PC-3 (cell line): ENCODE measurements around the gene CFAP20DC. TPM values are rescaled to one million over a fixed set of nuclear protein-coding genes. Genes with fewer than 3 reads are reported as not detected.

Experiments used
- ATAC-seq: fragments of 200-7000 bp; cut with Tn5 transposase; 2 replicates; pipeline ENCODE4 v1.9.1; 2020; ENCODE audit warnings: mild to moderate bottlenecking, moderate library complexity
- BruUV-seq: library from RNA; stranded (reverse); fragments of 400-500 nt; replicated peaks from 2 replicates; lab custom pipeline; 2021; lab: Mats Ljungman, UMichigan
- CTCF ChIA-PET: fragments of 300-600 bp; sonication (Branson Sonifier 250); formaldehyde crosslinking; loops from one replicate; lab custom pipeline; 2022; ENCODE audit warnings: antibody characterized with exemption; lab: Charles Lee
- POLR2A ChIA-PET: fragments of 300-600 bp; sonication (Branson Sonifier 250); formaldehyde crosslinking; loops from one replicate; lab custom pipeline; 2022; ENCODE audit warnings: antibody characterized with exemption; ENCODE audit not compliant: unreplicated experiment; lab: Charles Lee
- DNase-seq: peaks from one replicate; pipeline ENCODE4 v3.0.0-alpha.2; 2015
- H2AFZ ChIP-seq: fragments of 300-600 bp; sonication (generic); 2 replicates; pipeline ENCODE4 v1.6.0; 2016; ENCODE audit warnings: antibody characterized with exemption, low read length
- H3F3A ChIP-seq: fragments of 300-600 bp; sonication (generic); one replicate; pipeline ENCODE4 v1.6.0; 2017; ENCODE audit warnings: antibody characterized with exemption, low read length, control low read depth, mild to moderate bottlenecking; ENCODE audit not compliant: unreplicated experiment
- H3K27ac ChIP-seq: fragments of 300-600 bp; sonication (generic); 2 replicates; pipeline ENCODE4 v1.5.1; 2016; ENCODE audit warnings: mild to moderate bottlenecking, low read length
- H3K27me3 ChIP-seq: fragments of 300-600 bp; sonication (generic); 2 replicates; pipeline ENCODE4 v1.6.1; 2016; ENCODE audit warnings: low read length, mixed read lengths
- H3K36me3 ChIP-seq: fragments of 300-600 bp; sonication (generic); 2 replicates; pipeline ENCODE4 v1.6.1; 2016; ENCODE audit warnings: low read depth, mixed run types, low read length, mixed read lengths
- H3K4me1 ChIP-seq: fragments of 300-600 bp; sonication (generic); 2 replicates; pipeline ENCODE4 v1.5.1; 2016; ENCODE audit warnings: low read length; ENCODE audit not compliant: insufficient read depth
- H3K4me2 ChIP-seq: fragments of 300-600 bp; sonication (generic); 2 replicates; pipeline ENCODE4 v1.6.0; 2016; ENCODE audit warnings: low read length
- H3K4me3 ChIP-seq: fragments of 300-600 bp; sonication (generic); 2 replicates; pipeline ENCODE4 v1.5.1; 2016; ENCODE audit warnings: mild to moderate bottlenecking, low read length, mixed read lengths
- H3K79me2 ChIP-seq: fragments of 300-600 bp; sonication (generic); 2 replicates; pipeline ENCODE4 v1.6.1; 2017; ENCODE audit warnings: low read length, mixed read lengths
- H3K9ac ChIP-seq: fragments of 300-600 bp; sonication (generic); 2 replicates; pipeline ENCODE4 v1.6.0; 2016; ENCODE audit warnings: mild to moderate bottlenecking, low read length
- H3K9me2 ChIP-seq: fragments of 300-600 bp; sonication (generic); replicated peaks from 2 replicates; pipeline ENCODE4 v1.6.1; 2016; ENCODE audit warnings: mixed run types, low read length, mixed read lengths
- H3K9me3 ChIP-seq: fragments of 300-600 bp; sonication (generic); 2 replicates; pipeline ENCODE4 v1.6.1; 2016; ENCODE audit warnings: low read length, mixed read lengths
- H4K20me1 ChIP-seq: fragments of 300-600 bp; sonication (generic); 2 replicates; pipeline ENCODE4 v1.6.1; 2016; ENCODE audit warnings: low read length, mixed read lengths
- EZH2 ChIP-seq: fragments of 300-600 bp; sonication (generic); IDR thresholded peaks from one replicate; pipeline ENCODE4 v1.6.1; 2017; ENCODE audit warnings: antibody characterized with exemption, mild to moderate bottlenecking, low read length; ENCODE audit not compliant: unreplicated experiment
- EZH2phosphoT487 ChIP-seq: fragments of 300-600 bp; sonication (generic); IDR thresholded peaks from 2 replicates; pipeline ENCODE4 v1.6.1; 2018; ENCODE audit warnings: mild to moderate bottlenecking, antibody characterized with exemption, low read length, borderline replicate concordance
- intact Hi-C: fragments of 100-400 bp; cut with micrococcal nuclease; formaldehyde crosslinking; loops from 2 replicates; pipeline ENCODE4 v1.9.0; 2023
- total RNA-seq: library from RNA; depleted of rRNA; stranded (reverse); fragments of >200 nt; gene quantifications from 2 replicates; pipeline ENCODE4 v1.2.3, GENCODE V29; 2014
- TF ChIP-seq, protein P1 (sequence below): fragments of 300-600 bp; sonication (generic); conservative IDR thresholded peaks from 2 replicates; pipeline ENCODE4 v1.5.1; 2017; ENCODE audit warnings: antibody characterized with exemption, low read depth, mild to moderate bottlenecking, low read length

CFAP20DC gene
- total RNA-seq, 1 experiment from 2014 or later = 15.4 TPM

DNA sequence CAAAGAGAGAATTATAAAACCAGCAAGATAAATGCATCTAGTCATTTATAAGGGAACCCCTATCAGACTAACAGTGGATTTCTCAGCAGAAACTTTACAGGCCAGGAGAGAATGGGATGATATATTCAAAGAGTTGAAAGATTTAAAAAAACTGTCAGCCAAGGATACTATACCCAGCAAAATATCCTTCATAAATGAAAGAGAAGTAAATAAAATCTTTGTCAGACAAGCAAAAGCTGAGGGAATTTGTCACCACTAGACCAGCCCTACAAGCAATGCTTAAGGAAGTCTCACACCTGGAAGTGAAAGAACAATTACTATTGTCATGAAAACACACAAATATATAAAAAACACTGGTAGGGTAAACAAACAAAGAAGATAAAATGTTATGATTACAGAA lies 269.9 kb downstream of the CFAP20DC start:
- ChIA-PET POLR2A (no interaction called here), CTCF (no interaction called here)
- H3K4me2 ChIP-seq = no peak overlapping the region
- ATAC-seq (no peak), DNase-seq (no peak)
- no peaks in the 10 kb centered on the region for H3K79me2 ChIP-seq
- H3K27ac ChIP-seq = no peak overlapping the region
- H3K9ac ChIP-seq = no peak overlapping the region
- peaks cover 11% of the 10 kb centered on the region; the same call in 1 of the 2 replicates for H3K9me3 ChIP-seq
- no peak overlapping the region for H2AFZ ChIP-seq
- no peaks in the 10 kb centered on the region for H3F3A ChIP-seq
- H3K9me2 ChIP-seq = no peaks in the 10 kb centered on the region
- H3K4me3 ChIP-seq = no peak overlapping the region
- H3K36me3 ChIP-seq = no peaks in the 10 kb centered on the region
- H4K20me1 ChIP-seq = no peaks in the 10 kb centered on the region
- TF ChIP-seq, protein P1, sequence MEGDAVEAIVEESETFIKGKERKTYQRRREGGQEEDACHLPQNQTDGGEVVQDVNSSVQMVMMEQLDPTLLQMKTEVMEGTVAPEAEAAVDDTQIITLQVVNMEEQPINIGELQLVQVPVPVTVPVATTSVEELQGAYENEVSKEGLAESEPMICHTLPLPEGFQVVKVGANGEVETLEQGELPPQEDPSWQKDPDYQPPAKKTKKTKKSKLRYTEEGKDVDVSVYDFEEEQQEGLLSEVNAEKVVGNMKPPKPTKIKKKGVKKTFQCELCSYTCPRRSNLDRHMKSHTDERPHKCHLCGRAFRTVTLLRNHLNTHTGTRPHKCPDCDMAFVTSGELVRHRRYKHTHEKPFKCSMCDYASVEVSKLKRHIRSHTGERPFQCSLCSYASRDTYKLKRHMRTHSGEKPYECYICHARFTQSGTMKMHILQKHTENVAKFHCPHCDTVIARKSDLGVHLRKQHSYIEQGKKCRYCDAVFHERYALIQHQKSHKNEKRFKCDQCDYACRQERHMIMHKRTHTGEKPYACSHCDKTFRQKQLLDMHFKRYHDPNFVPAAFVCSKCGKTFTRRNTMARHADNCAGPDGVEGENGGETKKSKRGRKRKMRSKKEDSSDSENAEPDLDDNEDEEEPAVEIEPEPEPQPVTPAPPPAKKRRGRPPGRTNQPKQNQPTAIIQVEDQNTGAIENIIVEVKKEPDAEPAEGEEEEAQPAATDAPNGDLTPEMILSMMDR = no peak
- TF ChIP-seq EZH2 (no peak), EZH2phosphoT487 (no peak)
- BruUV-seq = no TSS peak
- intact Hi-C loops = no loop called here
- H3K27me3 ChIP-seq = no peaks in the 10 kb centered on the region
- H3K4me1 ChIP-seq = no peaks in the 10 kb centered on the region

DNA sequence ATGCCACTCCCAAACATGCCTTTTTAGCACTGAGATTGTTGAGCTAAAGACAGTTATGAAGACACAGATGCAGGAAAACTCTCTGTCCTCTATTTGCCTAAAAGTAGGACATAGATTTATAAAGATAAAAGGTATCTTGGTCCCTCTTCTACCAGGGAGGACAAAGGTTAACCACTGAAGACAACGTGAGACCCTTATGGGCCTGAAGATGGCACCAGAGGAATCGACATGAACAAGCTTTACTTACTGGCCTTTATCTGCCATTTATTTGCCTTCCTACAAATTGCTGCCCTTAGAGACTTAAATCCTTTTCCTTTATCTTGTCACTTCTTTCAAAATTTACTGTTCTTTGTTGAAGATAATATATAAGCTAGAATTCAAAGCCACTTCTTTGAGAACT lies 273.6 kb downstream of the CFAP20DC start:
- intact Hi-C loops = no loop called here
- CTCF ChIA-PET = no interaction called here
- H3K4me3 ChIP-seq = no peak overlapping the region
- no peaks in the 10 kb centered on the region for H3K36me3 ChIP-seq
- no peak overlapping the region for H3K9ac ChIP-seq
- H2AFZ ChIP-seq = no peak overlapping the region
- no TSS peak for BruUV-seq
- H3K9me2 ChIP-seq = no peaks in the 10 kb centered on the region
- H3F3A ChIP-seq = no peaks in the 10 kb centered on the region
- TF ChIP-seq, protein P1 = peak; percentile 32; the same call in 1 of the 2 replicates
- TF ChIP-seq EZH2phosphoT487 = no peak
- ATAC-seq = peak; percentile 35
- no peaks in the 10 kb centered on the region for H3K79me2 ChIP-seq
- POLR2A ChIA-PET = no interaction called here
- H3K27ac ChIP-seq = no peak overlapping the region
- DNase-seq = no peak
- H4K20me1 ChIP-seq = no peaks in the 10 kb centered on the region
- H3K9me3 ChIP-seq = peaks cover 11% of the 10 kb centered on the region; the same call in 1 of the 2 replicates
- no peak overlapping the region for H3K4me2 ChIP-seq
- H3K4me1 ChIP-seq = no peaks in the 10 kb centered on the region
- H3K27me3 ChIP-seq = no peaks in the 10 kb centered on the region

DNA sequence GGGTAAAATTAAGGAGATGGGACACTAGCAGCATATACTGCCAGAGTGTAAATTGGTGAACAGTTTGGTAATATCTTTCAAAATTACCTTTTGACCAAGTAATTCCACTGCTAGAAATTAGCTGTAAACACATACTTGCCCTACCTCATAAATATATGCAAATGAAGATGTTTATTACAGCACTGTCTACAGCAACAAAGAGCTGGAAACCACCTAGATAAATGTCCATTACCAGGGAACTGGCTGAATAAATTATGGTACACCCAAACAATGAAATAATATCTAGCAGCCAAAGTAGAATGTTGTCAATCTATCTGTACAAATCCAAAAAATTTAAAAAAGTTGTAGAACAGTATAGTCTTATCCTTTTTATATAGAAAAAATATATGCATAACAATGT lies 277.4 kb downstream of the CFAP20DC start:
- ChIA-PET POLR2A (no interaction called here), CTCF (no interaction called here)
- no peak for ATAC-seq
- intact Hi-C loops = no loop called here
- BruUV-seq = no TSS peak
- TF ChIP-seq EZH2phosphoT487 (no peak), EZH2 (no peak)
- TF ChIP-seq, protein P1 = no peak
- Histone ChIP-seq H3K9me2 (no peaks in the 10 kb centered on the region), H3K36me3 (no peaks in the 10 kb centered on the region), H3K9me3 (no peaks in the 10 kb centered on the region), H3K79me2 (no peaks in the 10 kb centered on the region), H3K27me3 (no peaks in the 10 kb centered on the region), H4K20me1 (no peaks in the 10 kb centered on the region), H3K4me1 (no peaks in the 10 kb centered on the region), H3K4me3 (no peak overlapping the region), H3F3A (no peaks in the 10 kb centered on the region), H3K27ac (no peak overlapping the region), H3K9ac (no peak overlapping the region), H2AFZ (no peak overlapping the region), H3K4me2 (no peak overlapping the region)
- no peak for DNase-seq
